Sigmoid colon (tissue), 7 donors: ENCODE results near the gene HLA-DQA2. TPM values are rescaled to one million over a fixed set of nuclear protein-coding genes. Genes with fewer than 3 reads are reported as not detected.

Experiments used
- DNase-seq: peaks from one replicate; pipeline ENCODE4 v3.0.0-alpha.2; 2019
- H3K27ac ChIP-seq, 4 donors: fragments of 200-600 bp; sonication (generic); one replicate each; pipeline ENCODE4 v1.5.1; 2016 to 2019; ENCODE audit warnings: mild to moderate bottlenecking in 1 of 4
- H3K27me3 ChIP-seq, 3 donors: fragments of 200-600 bp; sonication (generic); one replicate each; pipeline ENCODE4 v1.5.1; 2019; ENCODE audit warnings: mild to moderate bottlenecking in 1 of 3
- H3K36me3 ChIP-seq, 4 donors: fragments of 200-600 bp; sonication (generic); one replicate each; pipeline ENCODE4 v1.5.1; 2016 to 2019
- H3K4me1 ChIP-seq, 4 donors: fragments of 200-600 bp; sonication (generic); one replicate each; pipeline ENCODE4 v1.5.1; 2017 to 2019
- H3K4me3 ChIP-seq, 4 donors: fragments of 200-600 bp; sonication (generic); one replicate each; pipeline ENCODE4 v1.5.1; 2017 to 2019; ENCODE audit warnings: mild to moderate bottlenecking in 2 of 4, moderate library complexity in 1 of 4
- H3K9me3 ChIP-seq, 4 donors: fragments of 200-600 bp in 3 of 4; sonication (generic) in 3 of 4; one replicate each; pipeline versions ENCODE4 v1.5.1 to v1.6.1; 2013 to 2019
- CTCF ChIP-seq, 4 experiments: fragments of 450-650 bp in 3 of 4; fragments of 200-600 bp in 1 of 4; IDR thresholded peaks; one replicate each; pipeline ENCODE4 v1.5.1; 2016 to 2019; ENCODE audit warnings: antibody characterized with exemption in 4 of 4, mild to moderate bottlenecking in 3 of 4, moderate library complexity in 2 of 4
- EP300 ChIP-seq, 4 donors: sonication (generic); formaldehyde crosslinking; IDR thresholded peaks; one replicate each; pipeline ENCODE4 v1.6.1; 2017; ENCODE audit warnings: antibody characterized with exemption in 4 of 4
- POLR2A ChIP-seq, 2 donors: fragments of 450-650 bp; IDR thresholded peaks; one replicate each; pipeline ENCODE4 v1.6.1; 2016; ENCODE audit warnings: antibody characterized with exemption in 2 of 2, mild to moderate bottlenecking in 2 of 2, moderate library complexity in 2 of 2
- POLR2AphosphoS5 ChIP-seq, 4 donors: sonication (generic); formaldehyde crosslinking; IDR thresholded peaks; one replicate each; pipeline ENCODE4 v1.6.1; 2017; ENCODE audit warnings: antibody characterized with exemption in 4 of 4
- WGBS, 2 donors: extraction: QIAGEN DNeasy Blood & Tissue Kit; methylation state at CpG; one replicate each; pipeline ENCODE4 v1.1.7; 2013; 5-methylcytosine and 5-hydroxymethylcytosine counted together
- intact Hi-C: fragments of 100-400 bp; cut with DNase I; formaldehyde crosslinking; loops from one replicate; pipeline ENCODE4 v1.15.1; 2023
- polyA plus RNA-seq, 3 donors: library from polyadenylated mRNA; stranded (reverse); fragments of 200-250 nt; gene quantifications; one replicate each; pipeline ENCODE4 v1.2.3, GENCODE V29; 2013
- total RNA-seq, 4 donors: library from RNA; depleted of rRNA; stranded (reverse); fragments of >200 nt; gene quantifications; one replicate each; pipeline ENCODE4 v1.1.0, GENCODE V29; 2016
- donor health status: healthy with polysubstance abuse.
- donor health status: Bipolar disorder and iron deficiency.
- donor health status: healthy.

HLA-DQA2 gene
- 1 to 10 TPM in 2 of 4 donors, under 1 TPM in 1, not detected in 1; 0.36 to 1.7 (median 1.2) TPM for total RNA-seq
- polyA plus RNA-seq: under 1 TPM in 1 of 3 donors, not detected in 2; 0.17 TPM

GRCh38 chr6:32741031-32741960 lies at the start of gene HLA-DQA2:
Gene HLA-DQA2 (plus strand): TSS chr6:32741391. CDS start chr6:32741444, 53 bp downstream.
- 73 to 76% methylated on average over 7 of the region's 7 CpGs for WGBS, 2 donors
- intact Hi-C loops: no loop called here
- TF ChIP-seq CTCF (IDR thresholded peaks at IDR 0.05) (no peak), EP300 (IDR thresholded peaks at IDR 0.05) (no peak), POLR2A (IDR thresholded peaks at IDR 0.05) (no peak), POLR2AphosphoS5 (IDR thresholded peaks at IDR 0.05) (no peak)
- DNase-seq: no peak
- no peak within 1 kb of the TSS for H3K27ac ChIP-seq
- H3K4me1 ChIP-seq: no peaks in the 10 kb centered on the region
- no peaks in the 10 kb centered on the region for H3K9me3 ChIP-seq
- no peaks in the 10 kb centered on the region for H3K27me3 ChIP-seq
- H3K36me3 ChIP-seq: no peaks in the 10 kb centered on the region
- no peak within 1 kb of the TSS for H3K4me3 ChIP-seq

- Histone ChIP-seq H3K27me3 (peaks cover 0 to 12% (median 7%) of the 10 kb centered on the region in 3 donors), H3K27ac (no peak overlapping the region), H3K36me3 (no peaks in the 10 kb centered on the region), H3K4me3 (no peak overlapping the region), H3K4me1 (no peaks in the 10 kb centered on the region), H3K9me3 (no peaks in the 10 kb centered on the region)
- WGBS, 2 donors: 0 to 2% methylated on average over 1 of the region's 1 CpG
- DNase-seq: no peak
- TF ChIP-seq POLR2AphosphoS5 (IDR thresholded peaks at IDR 0.05) (no peak), CTCF (IDR thresholded peaks at IDR 0.05) (peak in 1 of 4 experiments; percentile 13)
- intact Hi-C loops: no loop called here
Measured at GRCh38 chr6:32692019-32692418, 49.2 kb upstream of the HLA-DQA2 start.

GRCh38 chr6:32697031-32697430 lies 44.2 kb upstream of the HLA-DQA2 start:
- TF ChIP-seq POLR2AphosphoS5 (IDR thresholded peaks at IDR 0.05): no peak
- TF ChIP-seq EP300 (IDR thresholded peaks at IDR 0.05): no peak
- TF ChIP-seq CTCF (IDR thresholded peaks at IDR 0.05): no peak
- TF ChIP-seq POLR2A (IDR thresholded peaks at IDR 0.05): no peak
- peaks cover 0 to 49% (median 7%) of the 10 kb centered on the region in 3 donors for H3K27me3 ChIP-seq

GRCh38 chr6:32700391-32701040 lies 40.7 kb upstream of the HLA-DQA2 start:
- H3K27ac ChIP-seq: no peak overlapping the region
- intact Hi-C loops: loop anchor here (1.0 to 10.0 kb wide), 3 partner anchors 268 to 456 kb away; no protein-coding TSS in a partner anchor
- no peaks in the 10 kb centered on the region for H3K9me3 ChIP-seq
- no peak overlapping the region for H3K4me3 ChIP-seq
- H3K36me3 ChIP-seq: no peaks in the 10 kb centered on the region
- peak in 3 of 4 experiments; percentile 53 to 64 (median 58) for TF ChIP-seq CTCF (IDR thresholded peaks at IDR 0.05)
- TF ChIP-seq EP300 (IDR thresholded peaks at IDR 0.05): no peak
- H3K27me3 ChIP-seq: peaks cover 0 to 41% (median 0%) of the 10 kb centered on the region in 3 donors
- WGBS, 2 donors: 5 to 16% methylated on average over 6 of the region's 6 CpGs
- no peak for DNase-seq
- H3K4me1 ChIP-seq: no peaks in the 10 kb centered on the region

More at GRCh38 chr6:32697031-32697430, 44.2 kb upstream of the HLA-DQA2 start:
- Histone ChIP-seq H3K27ac (no peak overlapping the region), H3K4me1 (no peaks in the 10 kb centered on the region), H3K9me3 (no peaks in the 10 kb centered on the region), H3K36me3 (no peaks in the 10 kb centered on the region), H3K4me3 (no peak overlapping the region)
- intact Hi-C loops: no loop called here
- WGBS, 2 donors: 75 to 88% methylated on average over 1 of the region's 1 CpG
- no peak for DNase-seq
